T-helper 9 cell (primary cell): ENCODE measurements around the gene MED13.
"Not testable (repeated sequence)": the region's sequence is repeated elsewhere in the genome, so short reads cannot be mapped to it uniquely, and the experiment has no call there.

ENCODE experiments used
- DNase-seq: peaks from one replicate; pipeline ENCODE4 v3.0.0-alpha.2; 2020

The MED13 gene

GRCh38 chr17:62058611-62059010 is 6.5 kb downstream of the MED13 start:
- DNase-seq = no peak

GRCh38 chr17:62057696-62058095 is 7.4 kb downstream of the MED13 start:
- no peak for DNase-seq

GRCh38 chr17:62052765-62053338 is 12.2 kb downstream of the MED13 start:
- DNase-seq = no peak

- no peak for DNase-seq
Measured at GRCh38 chr17:62051053-62051452, 14.0 kb downstream of the MED13 start.

GRCh38 chr17:62049299-62049698 is 15.8 kb downstream of the MED13 start:
- no peak for DNase-seq

- DNase-seq = no peak
Measured at GRCh38 chr17:62048262-62048661, 16.8 kb downstream of the MED13 start.

- DNase-seq = no peak
Measured at GRCh38 chr17:62045517-62045916, 19.6 kb downstream of the MED13 start.

GRCh38 chr17:62045109-62045508 is 20.0 kb downstream of the MED13 start:
- DNase-seq = no peak

GRCh38 chr17:62043602-62044001 is 21.5 kb downstream of the MED13 start:
- no peak for DNase-seq

- no peak for DNase-seq
Measured at GRCh38 chr17:62043140-62043539, 21.9 kb downstream of the MED13 start.

GRCh38 chr17:62038248-62038647 is 26.8 kb downstream of the MED13 start:
- DNase-seq = no peak

- no peak for DNase-seq
Measured at GRCh38 chr17:62033317-62033716, 31.8 kb downstream of the MED13 start.

GRCh38 chr17:62032480-62032879 is 32.6 kb downstream of the MED13 start:
- no peak for DNase-seq

- DNase-seq = no peak
Measured at GRCh38 chr17:62030264-62030663, 34.8 kb downstream of the MED13 start.

GRCh38 chr17:62024866-62025265 is 40.2 kb downstream of the MED13 start:
- no peak for DNase-seq

- DNase-seq = no peak
Measured at GRCh38 chr17:62017912-62018311, 47.2 kb downstream of the MED13 start.

- DNase-seq = no peak
Measured at GRCh38 chr17:62017496-62017895, 47.6 kb downstream of the MED13 start.

- DNase-seq = no peak
Measured at GRCh38 chr17:62014526-62014925, 50.6 kb downstream of the MED13 start.

GRCh38 chr17:62009220-62009619 is 55.9 kb downstream of the MED13 start:
- no peak for DNase-seq

- no peak for DNase-seq
Measured at GRCh38 chr17:62008294-62008693, 56.8 kb downstream of the MED13 start.

GRCh38 chr17:62004388-62004787 is 60.7 kb downstream of the MED13 start:
- DNase-seq = no peak

- DNase-seq = not testable (repeated sequence)
Measured at GRCh38 chr17:62003141-62003540, 61.9 kb downstream of the MED13 start.

- no peak for DNase-seq
Measured at GRCh38 chr17:62001105-62001504, 64.0 kb downstream of the MED13 start.

- DNase-seq = no peak
Measured at GRCh38 chr17:62000186-62000585, 64.9 kb downstream of the MED13 start.

GRCh38 chr17:61998534-61998933 is 66.5 kb downstream of the MED13 start:
- DNase-seq = not testable (repeated sequence)

GRCh38 chr17:61997664-61998063 is 67.4 kb downstream of the MED13 start:
- no peak for DNase-seq
